ENCODE data around the gene OTUB2. TPM values are rescaled to one million over a fixed set of nuclear protein-coding genes. Genes with fewer than 3 reads are reported as not detected.

OTUB2 gene
- total RNA-seq, 2 experiments from 2014 or later: 0.25 to 0.29 TPM

DNA sequence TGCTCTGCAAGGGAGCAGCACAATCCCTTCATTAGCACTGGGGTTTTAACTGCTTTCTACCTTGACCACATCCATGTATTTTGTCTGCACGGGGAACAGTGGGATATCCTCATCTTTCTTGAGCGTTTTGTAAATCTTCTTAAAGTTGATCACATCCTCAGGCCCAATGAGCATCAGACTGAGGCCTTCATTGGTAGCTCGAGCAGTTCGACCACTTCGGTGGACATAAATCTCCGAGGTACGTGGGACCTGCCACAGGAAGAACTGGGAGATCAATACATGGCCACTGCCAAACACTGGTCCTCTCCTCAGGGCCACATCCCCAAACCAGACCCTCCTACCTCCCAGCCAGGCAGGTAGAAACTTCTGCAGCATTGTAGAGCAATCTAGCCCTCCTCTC, 28.8 kb downstream of the OTUB2 start:
- no peak for DNase-seq
- Mint-ChIP-seq H3K27ac (no peak overlapping the region), H3K4me1 (ENCODE audit: low read depth) (peaks cover 46% of the 10 kb centered on the region), H3K4me3 (no peak overlapping the region), H3K36me3 (ENCODE audit: low read depth) (peaks cover 85% of the 10 kb centered on the region), H3K9me3 (no peaks in the 10 kb centered on the region), H3K27me3 (no peaks in the 10 kb centered on the region)
- ChIA-PET POLR2A (no interaction called here), CTCF (interaction anchor here (1.0 to 1.8 kb wide), 2 partner anchors 17 to 19 kb away, joined by 3 to 4 read pairs; no protein-coding TSS in a partner anchor)
- intact Hi-C loops (cut with micrococcal nuclease): no loop called here
- TF ChIP-seq, protein P1, sequence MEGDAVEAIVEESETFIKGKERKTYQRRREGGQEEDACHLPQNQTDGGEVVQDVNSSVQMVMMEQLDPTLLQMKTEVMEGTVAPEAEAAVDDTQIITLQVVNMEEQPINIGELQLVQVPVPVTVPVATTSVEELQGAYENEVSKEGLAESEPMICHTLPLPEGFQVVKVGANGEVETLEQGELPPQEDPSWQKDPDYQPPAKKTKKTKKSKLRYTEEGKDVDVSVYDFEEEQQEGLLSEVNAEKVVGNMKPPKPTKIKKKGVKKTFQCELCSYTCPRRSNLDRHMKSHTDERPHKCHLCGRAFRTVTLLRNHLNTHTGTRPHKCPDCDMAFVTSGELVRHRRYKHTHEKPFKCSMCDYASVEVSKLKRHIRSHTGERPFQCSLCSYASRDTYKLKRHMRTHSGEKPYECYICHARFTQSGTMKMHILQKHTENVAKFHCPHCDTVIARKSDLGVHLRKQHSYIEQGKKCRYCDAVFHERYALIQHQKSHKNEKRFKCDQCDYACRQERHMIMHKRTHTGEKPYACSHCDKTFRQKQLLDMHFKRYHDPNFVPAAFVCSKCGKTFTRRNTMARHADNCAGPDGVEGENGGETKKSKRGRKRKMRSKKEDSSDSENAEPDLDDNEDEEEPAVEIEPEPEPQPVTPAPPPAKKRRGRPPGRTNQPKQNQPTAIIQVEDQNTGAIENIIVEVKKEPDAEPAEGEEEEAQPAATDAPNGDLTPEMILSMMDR (IDR thresholded peaks at IDR 0.05): no peak
- no peak for ATAC-seq

DNA sequence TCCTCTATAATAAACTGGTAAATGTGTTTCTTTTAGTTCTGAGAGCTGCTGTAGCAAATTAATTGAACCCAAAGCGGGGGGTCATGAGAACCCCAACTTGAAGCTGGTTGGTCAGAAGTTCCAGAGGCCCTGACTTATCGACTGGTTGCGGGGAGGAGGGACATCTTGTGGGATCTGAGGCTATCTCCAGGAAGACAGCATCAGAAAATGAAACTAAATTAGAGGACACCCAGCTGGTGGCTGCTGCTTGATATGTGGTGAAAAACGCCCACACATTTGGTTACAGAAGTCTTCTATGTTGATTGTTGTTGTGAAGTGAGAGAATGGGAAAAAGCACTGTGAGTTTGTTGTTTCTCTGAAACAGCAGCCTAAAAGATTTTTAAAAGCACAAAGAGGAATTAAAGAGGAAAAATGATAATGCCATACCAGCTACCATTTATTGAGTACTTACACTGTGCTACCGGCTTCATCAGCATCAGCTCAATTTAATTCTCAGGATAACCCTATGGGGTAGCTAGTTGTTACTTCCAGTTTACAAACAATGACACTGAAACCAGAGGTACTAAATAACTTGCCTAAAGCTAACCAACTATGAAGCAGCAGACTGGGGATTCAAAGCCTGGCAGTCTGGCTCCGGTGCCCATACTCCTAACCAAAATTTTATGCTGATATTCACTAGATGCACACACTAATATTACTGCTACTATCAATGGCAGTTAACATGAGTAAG, 30.6 kb downstream of the OTUB2 start:
- Mint-ChIP-seq H3K9me3 (no peaks in the 10 kb centered on the region), H3K27me3 (no peaks in the 10 kb centered on the region), H3K27ac (peak overlapping the region; percentile 80), H3K4me1 (ENCODE audit: low read depth) (peaks cover 54% of the 10 kb centered on the region), H3K36me3 (ENCODE audit: low read depth) (peaks cover 84% of the 10 kb centered on the region), H3K4me3 (no peak overlapping the region)
- intact Hi-C loops (cut with micrococcal nuclease): loop anchor here (2.0 kb wide), 1 partner anchor 24 kb away; the partner anchor contains the start of genes DDX24 and IFI27L1
- DNase-seq (peak; percentile 74), ATAC-seq (peak; percentile 80)
- TF ChIP-seq, protein P1 (IDR thresholded peaks at IDR 0.05): no peak
- POLR2A ChIA-PET: interaction anchor here (0.8 to 6.7 kb wide), 5 partner anchors 10 to 29 kb away, joined by 3 to 34 read pairs (median 3); partner anchors contain the start of genes DDX24 and IFI27L1
- CTCF ChIA-PET: interaction anchor here (0.8 to 3.4 kb wide), 7 partner anchors 10 to 117 kb away, joined by 3 to 25 read pairs (median 4); partner anchors contain the start of gene IFI27L2

DNA sequence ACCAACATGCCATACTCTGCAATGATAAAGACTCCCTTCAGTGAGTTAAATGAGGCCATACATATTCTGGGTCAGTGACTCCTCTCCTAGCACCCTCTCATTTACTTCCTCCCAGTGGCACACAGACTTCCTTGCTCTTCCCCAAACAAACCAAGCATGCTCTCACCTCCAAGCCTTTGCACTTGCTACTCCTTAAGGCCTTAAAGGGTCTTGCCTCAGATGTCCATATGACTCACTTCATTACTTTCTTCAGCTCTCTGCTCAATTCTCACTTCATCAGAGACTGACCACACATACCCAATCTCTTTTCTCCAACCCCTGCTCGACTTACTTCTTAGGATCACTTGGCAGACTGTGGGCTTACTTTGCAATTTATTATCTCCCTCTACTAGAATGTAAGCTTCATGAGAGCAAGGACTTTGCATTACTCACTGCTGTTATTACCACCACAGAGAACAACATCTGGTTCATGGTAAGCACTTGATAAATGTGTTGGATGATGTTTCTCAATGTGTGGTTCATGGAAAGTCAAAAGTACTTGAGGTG, 32.1 kb downstream of the OTUB2 start:
- Mint-ChIP-seq H3K4me1 (ENCODE audit: low read depth) (peaks cover 51% of the 10 kb centered on the region), H3K27ac (peak overlapping the region; percentile 44), H3K36me3 (ENCODE audit: low read depth) (peaks cover 82% of the 10 kb centered on the region), H3K4me3 (no peak overlapping the region), H3K9me3 (no peaks in the 10 kb centered on the region), H3K27me3 (no peaks in the 10 kb centered on the region)
- intact Hi-C loops (cut with micrococcal nuclease): no loop called here
- ChIA-PET POLR2A (interaction anchor here (1.3 to 6.7 kb wide), 6 partner anchors 9 to 29 kb away, joined by 3 to 34 read pairs (median 8); partner anchors contain the start of genes DDX24 and IFI27L1), CTCF (interaction anchor here (1.1 to 3.4 kb wide), 4 partner anchors 13 to 118 kb away, joined by 3 to 25 read pairs (median 6); no protein-coding TSS in a partner anchor)
- DNase-seq (no peak), ATAC-seq (no peak)
- TF ChIP-seq, protein P1 (IDR thresholded peaks at IDR 0.05): no peak

DNA sequence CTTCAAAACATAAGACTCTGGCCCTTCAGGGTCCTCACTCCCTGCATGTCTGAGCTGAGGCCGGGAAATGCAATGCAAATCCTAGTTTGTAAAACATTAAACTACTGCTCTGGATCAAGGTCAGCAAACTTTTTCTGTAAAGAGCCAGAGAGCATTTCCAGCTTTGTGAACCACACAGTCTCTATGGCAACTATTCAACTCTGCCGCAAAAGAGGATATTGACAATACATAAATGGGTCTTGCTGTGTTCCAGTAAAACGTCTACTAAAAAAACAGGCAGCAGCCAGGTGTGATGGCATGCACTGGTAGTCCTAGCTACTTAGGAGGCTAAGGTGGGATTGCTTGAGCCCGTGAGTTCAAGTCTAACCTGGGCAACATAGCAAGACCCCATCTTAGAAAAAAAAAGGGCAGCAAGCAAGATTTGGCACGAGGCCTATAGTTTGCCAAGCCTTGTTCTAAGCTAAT, 32.6 kb downstream of the OTUB2 start:
- POLR2A ChIA-PET: interaction anchor here (1.3 to 6.7 kb wide), 4 partner anchors 9 to 23 kb away, joined by 3 to 34 read pairs (median 8); partner anchors contain the start of genes DDX24 and IFI27L1
- peaks cover 53% of the 10 kb centered on the region for H3K4me1 Mint-ChIP-seq (ENCODE audit: low read depth)

More for the DNA sequence above, 32.6 kb downstream of the OTUB2 start:
- CTCF ChIA-PET: interaction anchor here (1.1 to 3.4 kb wide), 3 partner anchors 14 to 78 kb away, joined by 3 to 25 read pairs (median 5); no protein-coding TSS in a partner anchor
- intact Hi-C loops (cut with micrococcal nuclease): no loop called here
- no peak for DNase-seq
- Mint-ChIP-seq H3K4me3 (no peak overlapping the region), H3K9me3 (no peaks in the 10 kb centered on the region), H3K27ac (peak overlapping the region; percentile 44), H3K27me3 (no peaks in the 10 kb centered on the region), H3K36me3 (ENCODE audit: low read depth) (peaks cover 84% of the 10 kb centered on the region)
- TF ChIP-seq, protein P1 (IDR thresholded peaks at IDR 0.05): no peak
- no peak for ATAC-seq
